C1 segment of cervical spinal cord (tissue), 14 donors: Measurements from ENCODE around the gene PROK2.

ENCODE experiments used
- DNase-seq, 14 donors: peaks; one replicate each; lab custom pipeline; 2025; lab: John Stamatoyannopoulos, UW

The PROK2 gene

GRCh38 chr3:71784914-71785531 lies at the start of gene PROK2:
Gene PROK2, minus strand, starts transcription at chr3:71785148. Its CDS starts 96 bp downstream, at chr3:71785052.
- peak in 1 of 14 donors; percentile 4 for DNase-seq

GRCh38 chr3:71831599-71831998 lies 46.7 kb upstream of the PROK2 start:
- DNase-seq: no peak

DNA sequence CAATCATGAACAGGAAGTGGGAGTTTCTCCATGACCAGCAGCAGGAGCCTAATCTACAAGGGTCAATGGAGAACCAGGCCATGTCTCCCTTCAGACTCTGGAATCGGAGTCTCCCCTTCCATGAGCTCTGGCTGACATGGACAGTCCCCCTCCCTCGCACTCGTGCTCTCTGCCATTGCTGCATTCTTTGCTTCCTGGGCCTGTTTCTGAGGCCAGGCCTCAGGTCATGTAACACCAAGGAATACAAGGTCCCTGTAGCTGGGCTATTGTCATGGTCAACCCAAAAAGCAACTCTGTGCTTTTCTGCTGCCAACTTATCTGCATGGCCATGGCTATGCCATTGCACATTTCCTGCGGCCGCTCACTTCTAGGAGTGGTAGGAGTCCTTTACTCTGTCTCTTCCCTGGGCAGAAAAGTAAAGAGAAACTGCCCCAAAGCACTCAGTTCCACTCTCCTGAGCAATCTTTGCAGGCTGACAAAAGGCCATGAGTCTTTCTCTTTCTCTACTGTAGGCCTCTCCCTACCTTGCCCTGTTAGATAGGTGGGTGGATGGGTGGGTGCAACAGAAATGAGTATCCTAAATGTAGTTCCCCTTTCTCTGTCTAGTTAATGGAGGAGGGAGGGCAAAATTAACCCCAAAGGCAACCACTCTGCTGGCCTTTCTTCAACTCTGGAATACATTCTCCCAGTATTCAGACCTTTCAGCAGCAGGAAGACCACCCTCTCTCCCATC lies 40.8 kb upstream of the PROK2 start:
- no peak for DNase-seq

DNA sequence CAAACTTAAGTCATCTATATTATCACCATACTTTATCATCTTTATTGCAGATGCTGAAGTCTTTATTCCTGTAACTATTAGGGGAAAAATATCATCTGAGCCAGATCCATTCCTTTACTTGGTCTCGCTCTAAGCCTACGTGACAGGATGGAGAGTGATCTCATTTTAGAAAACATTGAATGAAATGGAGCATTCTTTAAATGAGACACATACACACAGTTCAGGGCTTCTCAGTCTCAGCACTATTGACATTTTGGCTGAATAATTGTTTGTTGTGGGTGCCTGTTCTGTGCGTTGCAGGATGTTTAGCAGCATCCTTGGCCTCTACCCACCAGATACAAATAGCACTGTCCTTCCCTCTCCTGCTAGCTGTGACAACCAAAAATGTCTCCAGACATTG lies 36.2 kb upstream of the PROK2 start:
- no peak for DNase-seq

DNA sequence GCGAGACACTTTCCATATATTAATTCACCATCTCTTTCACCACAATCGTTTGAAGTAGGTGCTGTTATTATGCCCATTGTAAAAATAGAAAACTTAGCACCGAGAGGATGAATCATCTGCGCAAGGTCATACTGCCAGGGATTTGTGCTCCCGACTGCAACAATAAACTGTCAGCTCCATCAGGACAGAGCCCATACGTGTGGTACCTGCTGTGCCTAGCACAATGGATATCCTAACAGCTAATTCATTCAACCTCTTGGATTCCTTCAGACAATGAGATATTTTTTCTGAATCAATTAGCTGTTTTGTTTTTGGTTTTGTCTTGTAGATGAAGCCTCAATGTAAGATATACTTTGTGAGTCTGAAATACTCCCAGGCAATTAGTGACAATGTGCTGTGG lies 32.3 kb upstream of the PROK2 start:
- DNase-seq: no peak

DNA sequence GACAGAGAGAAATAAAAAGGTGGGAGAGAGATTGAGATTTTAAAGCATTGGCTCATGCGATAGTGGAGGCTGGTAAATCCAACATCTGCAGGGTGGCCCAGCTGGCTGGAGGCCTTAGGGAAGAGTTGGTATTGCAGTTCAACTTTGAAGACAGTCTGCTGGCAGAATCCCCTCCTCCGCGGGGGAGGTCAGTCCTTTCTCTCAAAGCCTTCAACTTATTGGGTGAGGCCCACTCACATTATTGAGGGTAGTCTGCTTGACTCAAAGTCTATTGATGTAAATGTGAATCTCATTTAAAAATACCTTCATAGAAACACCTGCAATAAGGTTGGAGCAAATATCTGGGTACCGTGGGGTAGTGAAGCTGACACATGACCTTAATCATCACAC lies 31.8 kb upstream of the PROK2 start:
- no peak for DNase-seq

DNA sequence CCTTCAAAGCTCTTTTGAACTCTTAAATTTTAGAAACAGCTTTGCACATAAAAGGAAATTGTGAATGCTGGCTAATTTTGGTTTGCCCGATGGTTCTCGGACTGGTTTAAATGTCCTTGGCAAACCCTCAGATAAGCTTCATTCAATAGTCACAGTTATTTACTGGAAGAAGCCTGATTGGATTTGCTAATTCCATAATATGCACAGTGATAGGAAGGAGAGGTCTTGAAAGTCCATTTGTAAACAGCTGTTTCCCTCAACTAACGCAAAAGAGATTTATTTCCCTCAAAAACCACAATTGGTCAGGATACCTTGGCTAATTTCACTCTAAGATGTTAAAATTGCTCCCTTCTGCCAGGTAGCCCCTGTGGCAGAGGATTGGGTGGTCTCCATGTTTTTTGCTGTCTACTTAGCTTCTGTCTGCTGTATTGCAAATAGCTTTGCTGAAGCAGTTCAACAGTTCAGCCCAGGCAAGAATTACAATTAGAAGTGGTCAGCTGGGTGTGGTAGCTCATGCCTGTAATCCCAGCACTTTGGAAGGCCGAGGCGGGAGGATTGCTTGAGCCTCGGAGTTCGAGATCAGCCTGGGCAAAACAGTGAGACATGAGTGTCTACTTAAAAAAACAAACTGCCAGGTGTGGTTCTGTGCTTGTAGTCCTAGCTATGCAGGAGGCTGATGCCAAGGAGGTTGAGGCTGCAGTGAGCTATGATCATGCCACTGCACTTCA lies 30.6 kb upstream of the PROK2 start:
- DNase-seq: no peak

DNA sequence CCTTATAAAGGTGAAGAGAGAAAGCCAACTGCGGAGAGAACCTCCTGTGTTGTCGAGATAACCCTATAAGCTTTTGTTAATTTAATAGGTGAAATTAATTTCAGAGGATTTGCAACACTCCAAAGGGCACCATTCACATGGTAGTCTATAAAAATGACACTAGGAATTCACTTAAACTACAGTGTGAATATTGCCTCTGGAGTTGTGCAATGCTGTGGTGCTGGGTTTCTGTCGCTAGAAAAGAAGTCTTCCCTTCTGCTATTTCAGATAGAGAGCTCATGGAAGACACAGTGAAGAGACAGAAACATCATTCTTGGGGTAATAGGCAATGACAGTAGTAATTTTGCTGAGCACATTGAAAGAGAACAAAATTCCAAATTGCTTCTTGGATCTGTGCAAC lies 28.8 kb upstream of the PROK2 start:
- DNase-seq: no peak

GRCh38 chr3:71813073-71813472 lies 28.1 kb upstream of the PROK2 start:
- DNase-seq: no peak

DNA sequence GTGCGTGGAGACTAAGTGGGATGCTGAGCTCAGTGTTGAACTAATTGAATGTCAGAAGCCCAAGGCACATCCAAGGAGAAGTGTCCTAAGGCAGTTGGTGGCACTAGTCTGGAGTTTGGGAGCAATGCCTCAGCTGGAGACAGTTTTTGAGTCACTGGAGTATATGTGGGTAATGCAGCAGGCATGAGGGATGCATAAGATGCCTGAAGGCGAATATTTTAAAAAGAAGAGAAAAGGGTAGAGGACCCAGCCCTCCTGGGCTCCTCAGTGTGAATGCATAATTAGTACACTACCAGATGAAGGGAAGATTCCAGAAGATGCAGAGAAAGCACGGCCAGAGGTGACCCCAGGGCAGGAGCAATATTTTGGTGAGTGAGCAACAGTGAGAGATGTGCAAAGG lies 25.1 kb upstream of the PROK2 start:
- DNase-seq: no peak

- DNase-seq: no peak
These were observed 24.5 kb upstream of the PROK2 start for GRCh38 chr3:71809321-71810026.

DNA sequence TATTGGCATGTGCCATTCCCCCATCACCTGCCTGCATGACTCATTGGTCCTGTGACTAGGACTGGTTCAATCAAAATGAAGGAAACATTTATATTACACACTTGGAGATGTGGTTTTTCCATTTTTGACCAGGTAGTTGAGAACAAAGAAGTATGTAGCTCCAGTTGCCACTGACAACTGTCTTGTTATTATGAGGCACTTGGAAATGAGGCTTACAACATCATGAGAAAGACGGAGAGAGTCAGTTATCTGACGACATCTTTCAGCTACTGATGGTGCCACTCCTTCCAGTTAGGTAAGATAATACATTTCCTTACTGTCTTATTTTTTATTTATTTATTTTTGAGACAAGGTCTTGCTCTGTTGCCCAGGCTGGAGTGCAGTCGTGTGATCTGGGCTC lies 21.8 kb upstream of the PROK2 start:
- no peak for DNase-seq

DNA sequence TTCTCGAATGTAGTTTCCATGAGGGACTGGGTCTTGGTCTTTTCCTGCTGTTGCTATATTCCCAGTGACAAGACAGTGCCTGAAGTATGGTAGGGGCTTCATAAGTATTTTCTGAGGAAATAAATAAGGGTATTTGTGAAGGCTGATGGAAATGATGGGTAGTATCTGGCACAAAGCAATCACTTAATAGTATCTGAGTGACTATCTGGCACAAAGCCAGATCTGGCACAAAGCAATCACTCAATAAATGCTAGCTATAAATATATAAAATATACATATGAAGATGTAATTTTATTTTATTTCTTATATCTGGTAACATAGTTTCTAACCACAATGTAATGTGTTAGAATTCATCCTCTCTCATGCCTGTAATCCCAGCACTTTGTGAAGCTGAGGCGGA lies 20.7 kb upstream of the PROK2 start:
- DNase-seq: no peak

DNA sequence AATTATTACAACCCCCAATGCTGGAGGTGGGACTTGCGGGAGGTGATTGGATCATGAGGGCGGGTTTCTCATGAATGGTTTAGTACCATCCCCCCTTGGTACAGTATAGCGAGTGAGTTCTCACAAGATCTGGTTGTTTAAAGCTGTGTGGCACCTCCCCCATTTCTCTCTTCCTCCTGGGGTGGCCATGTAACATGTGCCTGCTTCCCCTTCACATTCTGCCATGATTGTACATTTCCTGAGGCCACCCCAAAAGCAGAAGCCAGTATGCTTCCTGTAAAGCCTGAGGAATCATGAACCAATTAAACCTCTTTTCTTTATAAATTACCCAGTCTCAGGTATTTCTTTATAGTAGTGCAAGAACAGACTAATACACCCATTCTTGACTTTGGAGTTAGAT lies 20.3 kb upstream of the PROK2 start:
- DNase-seq: no peak

- DNase-seq: no peak
These were observed 18.3 kb upstream of the PROK2 start for GRCh38 chr3:71803248-71803647.

GRCh38 chr3:71801986-71802385 lies 17.0 kb upstream of the PROK2 start:
- DNase-seq: no peak

- no peak for DNase-seq
These were observed 15.1 kb upstream of the PROK2 start for GRCh38 chr3:71800023-71800422.

DNA sequence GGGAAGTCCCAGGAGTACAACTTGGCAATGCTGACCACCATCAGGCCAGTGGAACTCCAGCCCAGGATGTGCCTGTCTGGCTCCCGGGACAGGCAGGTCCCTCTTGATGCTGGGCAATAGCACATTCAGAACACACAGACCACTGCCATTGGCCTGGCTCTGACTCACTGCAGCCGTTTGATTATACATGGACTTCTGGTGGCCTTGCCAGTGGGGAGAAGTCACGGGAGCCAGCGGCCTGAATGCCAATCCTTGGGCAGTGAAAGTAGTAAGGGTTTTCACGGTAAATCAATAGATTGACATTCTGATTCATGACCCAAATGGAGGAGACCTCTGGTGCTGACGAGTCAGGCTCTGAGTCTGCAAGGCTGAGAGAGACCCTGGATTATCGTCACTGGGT lies 12.5 kb upstream of the PROK2 start:
- DNase-seq: no peak

GRCh38 chr3:71796290-71796689 lies 11.3 kb upstream of the PROK2 start:
- no peak for DNase-seq

DNA sequence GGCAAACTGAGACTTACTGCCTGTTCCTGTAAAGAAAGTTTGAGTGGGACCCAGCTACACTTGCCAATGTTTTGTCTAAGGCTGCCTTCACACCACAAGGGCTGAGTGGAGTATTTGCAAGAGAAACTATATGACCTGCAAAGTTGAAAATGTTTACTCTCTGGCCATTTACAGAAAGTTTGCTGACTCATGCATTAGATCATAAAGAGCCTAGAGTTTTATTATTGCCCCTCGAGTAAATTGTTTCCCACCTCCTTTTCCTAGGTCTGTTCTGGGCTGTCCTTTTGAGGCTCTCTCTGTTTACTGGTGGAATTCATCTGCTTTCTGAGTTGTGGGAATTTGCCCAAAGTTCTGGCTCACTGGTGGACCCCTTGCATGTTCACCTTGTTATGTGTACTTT lies 6.7 kb upstream of the PROK2 start:
- DNase-seq: no peak

GRCh38 chr3:71789922-71790321 lies 5.0 kb upstream of the PROK2 start:
- no peak for DNase-seq

DNA sequence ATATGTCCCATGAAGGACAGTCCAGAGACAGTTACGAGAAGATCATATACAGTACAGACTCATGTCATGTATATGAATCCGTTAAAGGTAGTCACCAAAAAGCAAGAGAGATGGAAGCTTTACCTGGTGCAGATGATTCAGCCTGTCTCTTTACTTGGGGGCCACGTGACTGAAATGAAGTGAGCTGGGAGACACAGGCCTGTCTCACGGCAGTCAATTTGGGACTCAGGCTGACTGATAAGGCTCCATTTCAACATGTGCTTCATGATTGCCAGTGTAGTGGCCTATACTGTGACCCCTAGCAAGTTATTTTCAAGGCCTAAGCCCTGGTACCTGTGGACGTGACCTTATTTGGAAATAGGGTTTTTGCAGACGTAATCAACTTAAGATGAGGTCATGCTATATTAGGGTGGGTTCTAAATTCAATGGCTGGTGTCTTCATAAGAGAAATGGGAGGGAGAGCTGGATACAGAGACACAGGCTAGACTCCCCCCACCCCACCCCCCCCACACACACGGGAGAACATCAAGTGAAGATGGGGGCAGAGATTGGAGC lies 3.0 kb upstream of the PROK2 start:
- DNase-seq: no peak
